RWPE1 (cell line): ENCODE measurements around the gene OXSM.

Experiments
- CTCF ChIA-PET: fragments of 350-600 bp; sonication (Branson Sonifier 250); formaldehyde crosslinking; extraction: SDS; loops from one replicate; lab custom pipeline; 2021; lab: Yijun Ruan, JAX
- POLR2A ChIA-PET: fragments of 400-600 bp; formaldehyde crosslinking; extraction: SDS; loops from one replicate; lab custom pipeline; 2020; ENCODE audit warnings: antibody characterized with exemption; ENCODE audit not compliant: low non-redundant PET; lab: Yijun Ruan, JAX
- DNase-seq: peaks from one replicate; pipeline ENCODE4 v3.0.0; 2012; ENCODE audit warnings: low spot score
- H3K27ac ChIP-seq: fragments of 450-650 bp; 2 replicates; pipeline ENCODE4 v1.5.1; 2017
- CTCF ChIP-seq: fragments of 450-650 bp; conservative IDR thresholded peaks from 2 replicates; pipeline ENCODE4 v1.5.1; 2017; ENCODE audit warnings: low read depth, mild to moderate bottlenecking

The OXSM gene

GRCh38 chr3:25830373-25831280, 40.7 kb downstream of the OXSM start:
- ChIA-PET POLR2A (no interaction called here), CTCF (interaction anchor here (0.6 to 1.3 kb wide), 3 partner anchors 17 to 183 kb away, joined by 4 to 5 read pairs (median 5); no protein-coding TSS in a partner anchor)
- no peak overlapping the region for H3K27ac ChIP-seq
- DNase-seq, result no peak
- no peak for TF ChIP-seq CTCF

- ChIA-PET CTCF (interaction anchor here (0.8 to 1.3 kb wide), 2 partner anchors 16 to 184 kb away, joined by 4 to 5 read pairs; no protein-coding TSS in a partner anchor), POLR2A (no interaction called here)
- no peak overlapping the region for H3K27ac ChIP-seq
- TF ChIP-seq CTCF, result no peak
- DNase-seq, result no peak
Measured at GRCh38 chr3:25831578-25831977, 41.7 kb downstream of the OXSM start.

GRCh38 chr3:25834346-25834745, 44.5 kb downstream of the OXSM start:
- DNase-seq, result no peak
- TF ChIP-seq CTCF, result no peak
- H3K27ac ChIP-seq, result no peak overlapping the region
- POLR2A ChIA-PET, result no interaction called here
- CTCF ChIA-PET, result no interaction called here

- H3K27ac ChIP-seq, result no peak overlapping the region
- no peak for TF ChIP-seq CTCF
- CTCF ChIA-PET, result no interaction called here
- DNase-seq, result no peak
- POLR2A ChIA-PET, result no interaction called here
Measured at GRCh38 chr3:25836579-25836978, 46.7 kb downstream of the OXSM start.

GRCh38 chr3:25837038-25837437, 47.1 kb downstream of the OXSM start:
- DNase-seq, result no peak
- ChIA-PET POLR2A (no interaction called here), CTCF (no interaction called here)
- no peak for TF ChIP-seq CTCF
- H3K27ac ChIP-seq, result no peak overlapping the region

- H3K27ac ChIP-seq, result no peak overlapping the region
- POLR2A ChIA-PET, result no interaction called here
- DNase-seq, result no peak
- TF ChIP-seq CTCF, result no peak
- CTCF ChIA-PET, result no interaction called here
Measured at GRCh38 chr3:25840099-25840498, 50.2 kb downstream of the OXSM start.
